Thyroid gland (tissue), 4 donors: Measurements from ENCODE around the gene PRIM1.

Experiments used
- CTCF ChIP-seq, 6 experiments: fragments of 200-600 bp in 3 of 6; fragments of 450-650 bp in 3 of 6; sonication (generic) in 3 of 6; IDR thresholded peaks; one replicate each; pipeline ENCODE4 v1.5.1; 2016 to 2019; ENCODE audit warnings: antibody characterized with exemption in 6 of 6, mild to moderate bottlenecking in 2 of 6, inconsistent platforms in 1 of 6, moderate library complexity in 1 of 6
- POLR2A ChIP-seq, 2 donors: fragments of 450-650 bp; IDR thresholded peaks; one replicate each; pipeline ENCODE4 v1.6.1; 2017; ENCODE audit warnings: antibody characterized with exemption in 2 of 2, mild to moderate bottlenecking in 2 of 2, moderate library complexity in 1 of 2

- TF ChIP-seq CTCF (IDR thresholded peaks at IDR 0.05) (no peak), POLR2A (IDR thresholded peaks at IDR 0.05) (no peak)
These were observed 35.7 kb downstream of the PRIM1 start for GRCh38 chr12:56716458-56716857.
